Pancreas (tissue), 10 donors: ENCODE measurements around the gene CTR9. TPM values are rescaled to one million over a fixed set of nuclear protein-coding genes. Genes with fewer than 3 reads are reported as not detected.
A peak's percentile ranks its signal among the peaks of the same experiment; 100 is the strongest.

Experiments
- ATAC-seq, 4 donors: fragments of 200-7000 bp; cut with Tn5 transposase; one replicate each; pipeline versions ENCODE4 v1.8.0 to v1.9.1; 2020; ENCODE audit warnings: mild to moderate bottlenecking in 4 of 4, moderate library complexity in 4 of 4
- DNase-seq, 6 donors: peaks; one replicate each; pipeline ENCODE4 v3.0.0-alpha.2; 2020
- FAIRE-seq: peaks from 2 replicates; lab custom pipeline; 2012; peaks lifted over from hg19 to GRCh38; lab: Jason Lieb, UNC
- H3K27ac ChIP-seq, 4 donors: fragments of 200-600 bp; sonication (generic); 1 replicate in 3 of 4; 2 replicates in 1 of 4; pipeline versions ENCODE4 v1.5.0 to v1.8.0; 2020
- H3K27me3 ChIP-seq, 4 donors: fragments of 200-600 bp; one replicate each; pipeline ENCODE4 v1.8.0; 2021
- H3K36me3 ChIP-seq, 3 donors: fragments of 200-600 bp; sonication (generic) in 1 of 3; one replicate each; pipeline versions ENCODE4 v1.5.0 to v1.8.0; 2020 to 2021
- H3K4me1 ChIP-seq, 3 donors: fragments of 200-600 bp; one replicate each; pipeline ENCODE4 v1.8.0; 2021
- H3K4me3 ChIP-seq, 4 donors: fragments of 200-600 bp; sonication (generic) in 2 of 4; one replicate each; pipeline versions ENCODE4 v1.5.0 to v1.8.0; 2020 to 2021
- H3K9me3 ChIP-seq, 4 donors: fragments of 200-600 bp; one replicate each; pipeline ENCODE4 v1.8.0; 2021
- CTCF ChIP-seq, 4 donors: fragments of 200-600 bp; sonication (generic) in 3 of 4; IDR thresholded peaks; one replicate each; pipeline versions ENCODE4 v1.5.0 to v1.8.0; 2021; ENCODE audit warnings: antibody characterized with exemption in 4 of 4
- WGBS, 2 donors: extraction: QIAGEN DNeasy Blood & Tissue Kit; methylation state at CpG; one replicate each; pipeline ENCODE4 v1.1.7; 2013; 5-methylcytosine and 5-hydroxymethylcytosine counted together
- intact Hi-C, 3 donors: fragments of 100-400 bp; cut with DNase I; formaldehyde crosslinking; loops; one replicate each; pipeline versions ENCODE4 v1.11.1 to v1.14.2; 2022
- polyA plus RNA-seq, 2 donors: library from polyadenylated mRNA; stranded (reverse); fragments of 200-250 nt; gene quantifications; one replicate each; pipeline ENCODE4 v1.2.3, GENCODE V29; 2013
- total RNA-seq, 6 donors: library from RNA; stranded (reverse); fragmentation: NEBNext Ultra II Directional in 4 of 6; extraction: Animal tissue kit (Norgen Biotek cat#: 25700) in 4 of 6; gene quantifications; one replicate each; pipeline versions ENCODE4 v1.2.1 to v1.2.4, GENCODE V29; 2021 to 2023
- donor health status: healthy with polysubstance abuse.
- donor health status: DM: no; HTN: no; CAD: no; lungs with moderate emphysema.
- donor health status: DM: no; HTN: no; CAD: no.
- donor health status: control.
- donor health status: control.
- donor health status: Bipolar disorder and iron deficiency.
- donor health status: DM: yes; HTN: yes; CAD: no.
- donor health status: DM: no; HTN: no; CAD: no.
- donor health status: DM: no; HTN: no; CAD: no.
- donor health status: DM: yes; HTN: yes; CAD: no.

CTR9 gene
- total and polyA plus RNA-seq, 8 donors = 6.8 to 15.8 (median 11.8) TPM

GRCh38 chr11:10784232-10785145 lies 33.4 kb downstream of the CTR9 start:
- no peak for ATAC-seq
- intact Hi-C loops = no loop called here

GRCh38 chr11:10785146-10785474 lies 34.1 kb downstream of the CTR9 start:
- 64 to 70% methylated on average over 4 of the region's 4 CpGs for WGBS, 2 donors
- Histone ChIP-seq H3K4me3 (no peak overlapping the region), H3K27ac (no peak overlapping the region), H3K36me3 (no peaks in the 10 kb centered on the region), H3K27me3 (no peaks in the 10 kb centered on the region), H3K4me1 (no peaks in the 10 kb centered on the region), H3K9me3 (no peaks in the 10 kb centered on the region)
- no peak for FAIRE-seq
- ATAC-seq = no peak
- no peak for DNase-seq
- intact Hi-C loops = no loop called here
- no peak for TF ChIP-seq CTCF (IDR thresholded peaks at IDR 0.05)

More at GRCh38 chr11:10784232-10785145, 33.4 kb downstream of the CTR9 start:
- Histone ChIP-seq H3K9me3 (no peaks in the 10 kb centered on the region), H3K36me3 (no peaks in the 10 kb centered on the region), H3K4me1 (no peaks in the 10 kb centered on the region), H3K4me3 (no peak overlapping the region), H3K27ac (no peak overlapping the region), H3K27me3 (no peaks in the 10 kb centered on the region)
- no peak for TF ChIP-seq CTCF (IDR thresholded peaks at IDR 0.05)
- DNase-seq (no peak), FAIRE-seq (no peak)
- WGBS, 2 donors = 72 to 77% methylated on average over 10 of the region's 10 CpGs

GRCh38 chr11:10786451-10786850 lies 35.4 kb downstream of the CTR9 start:
- intact Hi-C loops = no loop called here
- ATAC-seq (no peak), DNase-seq (no peak), FAIRE-seq (no peak)
- no peak overlapping the region for H3K27ac ChIP-seq
- 89 to 92% methylated on average over 5 of the region's 5 CpGs for WGBS, 2 donors
- no peaks in the 10 kb centered on the region for H3K27me3 ChIP-seq
- TF ChIP-seq CTCF (IDR thresholded peaks at IDR 0.05) = no peak
- no peaks in the 10 kb centered on the region for H3K4me1 ChIP-seq
- no peaks in the 10 kb centered on the region for H3K36me3 ChIP-seq
- no peak overlapping the region for H3K4me3 ChIP-seq
- H3K9me3 ChIP-seq = no peaks in the 10 kb centered on the region

GRCh38 chr11:10792385-10793068 lies 41.5 kb downstream of the CTR9 start:
- no peak overlapping the region for H3K27ac ChIP-seq
- H3K9me3 ChIP-seq = no peaks in the 10 kb centered on the region
- H3K27me3 ChIP-seq = no peaks in the 10 kb centered on the region
- FAIRE-seq = no peak
- no peak overlapping the region for H3K4me3 ChIP-seq
- H3K36me3 ChIP-seq = peaks cover 0 to 16% (median 8%) of the 10 kb centered on the region in 3 donors
- 9 to 10% methylated on average over 24 of the region's 24 CpGs for WGBS, 2 donors
- intact Hi-C loops = loop anchor here in 2 of 3 donors (5.0 to 10.0 kb wide), 4 partner anchors 142 to 992 kb away; no protein-coding TSS in a partner anchor
- DNase-seq = peak; percentile 80 to 99 (median 90)
- no peaks in the 10 kb centered on the region for H3K4me1 ChIP-seq
- ATAC-seq = peak; percentile 90 to 99 (median 95)
- peak; percentile 84 to 93 (median 88) for TF ChIP-seq CTCF (IDR thresholded peaks at IDR 0.05)
